Naive thymus-derived CD8-positive, alpha-beta T cell (primary cell): ENCODE measurements around the gene ZNF232. TPM values are rescaled to one million over a fixed set of nuclear protein-coding genes. Genes with fewer than 3 reads are reported as not detected.

Source experiments
- ATAC-seq, 2 donors: fragments of 150-1000 bp; cut with Tn5 transposase in 1 of 2; sonication (Bioruptor Pico), chemical (Tn5 transposase) in 1 of 2; 1 replicate in 1 of 2; 2 replicates in 1 of 2; pipeline ENCODE4 v1.10.0; 2021; ENCODE audit warnings: mild to moderate bottlenecking in 2 of 2, moderate library complexity in 2 of 2
- POLR2A ChIA-PET: fragments of 350-600 bp; sonication (Branson Sonifier 250); formaldehyde crosslinking; loops from one replicate; lab custom pipeline; 2021; ENCODE audit warnings: antibody characterized with exemption; lab: Charles Lee
- DNase-seq, 10 donors: peaks; one replicate each; pipeline versions ENCODE4 v3.0.0 to v3.0.0-alpha.2; 2020 to 2022
- H3K27ac Mint-ChIP-seq, 10 donors: one replicate each; pipeline ENCODE4 v1.8.0; 2020 to 2022; ENCODE audit warnings: mild to moderate bottlenecking in 10 of 10, mixed read lengths in 10 of 10, moderate library complexity in 4 of 10, inconsistent platforms in 1 of 10
- H3K27me3 Mint-ChIP-seq, 5 donors: one replicate each; pipeline ENCODE4 v1.8.0; 2021 to 2022; ENCODE audit warnings: mixed read lengths in 5 of 5
- H3K36me3 Mint-ChIP-seq, 3 donors: one replicate each; pipeline ENCODE4 v1.8.0; 2020 to 2022; ENCODE audit warnings: mixed read lengths in 3 of 3, mild to moderate bottlenecking in 2 of 3, inconsistent platforms in 1 of 3
- H3K4me1 Mint-ChIP-seq, 4 donors: one replicate each; pipeline ENCODE4 v1.8.0; 2021 to 2022; ENCODE audit warnings: mixed read lengths in 4 of 4
- H3K4me3 Mint-ChIP-seq, 10 donors: one replicate each; pipeline ENCODE4 v1.8.0; 2020 to 2022; ENCODE audit warnings: mild to moderate bottlenecking in 10 of 10, mixed read lengths in 10 of 10, moderate library complexity in 6 of 10, inconsistent platforms in 1 of 10
- H3K9me3 Mint-ChIP-seq, 9 donors: one replicate each; pipeline ENCODE4 v1.8.0; 2020 to 2022; ENCODE audit warnings: mixed read lengths in 9 of 9, mild to moderate bottlenecking in 3 of 9, inconsistent platforms in 1 of 9, moderate library complexity in 1 of 9
- polyA plus RNA-seq, 3 donors: library from polyadenylated mRNA; unstranded; fragments of 300-500 nt; fragmentation: Illumina TruSeq; gene quantifications; one replicate each; pipeline ENCODE4 v1.2.3, GENCODE V29; 2021
- total RNA-seq, 8 experiments: library from RNA in 2 of 8; stranded (reverse) in 2 of 8; gene quantifications; one replicate each; pipeline ENCODE4 v1.2.3 and lab custom pipeline; 2021 to 2026

Gene ZNF232
- total and polyA plus RNA-seq, 5 experiments from 2014 or later = 6.0 to 18.9 (median 10.0) TPM

GRCh38 chr17:5115673-5116651 lies 4.3 kb upstream of the ZNF232 start, which contains the start of gene USP6:
Gene USP6 (plus strand): TSS chr17:5116032. CDS start chr17:5130368, 14,336 bp downstream.
- Mint-ChIP-seq H3K36me3 (peaks cover 0 to 17% (median 7%) of the 10 kb centered on the region in 3 donors), H3K4me1 (peaks cover 9 to 18% (median 12%) of the 10 kb centered on the region in 4 donors), H3K9me3 (peaks cover 0 to 3% (median 0%) of the 10 kb centered on the region in 9 donors), H3K27ac (peak within 1 kb of the TSS in 3 of 10 donors; percentile 16 to 67 (median 65)), H3K4me3 (peak within 1 kb of the TSS in 5 of 10 donors; percentile 20 to 83 (median 49)), H3K27me3 (peaks cover 9 to 57% (median 26%) of the 10 kb centered on the region in 5 donors)
- ATAC-seq (peak in 1 of 2 donors; percentile 19), DNase-seq (peak in 1 of 10 donors; percentile 28)
- POLR2A ChIA-PET = no interaction called here

- DNase-seq (no peak), ATAC-seq (no peak)
- peak overlapping the region; percentile 71 to 95 (median 88) for H3K27ac Mint-ChIP-seq
- peaks cover 10 to 38% (median 21%) of the 10 kb centered on the region in 3 donors for H3K36me3 Mint-ChIP-seq
- peaks cover 0 to 7% (median 0%) of the 10 kb centered on the region in 9 donors for H3K9me3 Mint-ChIP-seq
- H3K4me1 Mint-ChIP-seq = peaks cover 21 to 40% (median 25%) of the 10 kb centered on the region in 4 donors
- peaks cover 0 to 16% (median 2%) of the 10 kb centered on the region in 5 donors for H3K27me3 Mint-ChIP-seq
- peak overlapping the region; percentile 83 to 93 (median 87) for H3K4me3 Mint-ChIP-seq
- POLR2A ChIA-PET = interaction anchor here (0.5 to 1.5 kb wide), 7 partner anchors 12 to 283 kb away, joined by 3 to 8 read pairs (median 3); partner anchors contain the start of gene ZNF594
Observed at GRCh38 chr17:5110816-5111215, 862 bp downstream of the ZNF232 start.

- peaks cover 0 to 3% (median 0%) of the 10 kb centered on the region in 5 donors for H3K27me3 Mint-ChIP-seq
- no peak for DNase-seq
- peaks cover 6 to 14% (median 8%) of the 10 kb centered on the region in 3 donors for H3K36me3 Mint-ChIP-seq
- POLR2A ChIA-PET = no interaction called here
- no peak overlapping the region for H3K4me3 Mint-ChIP-seq
- peak overlapping the region in 1 of 10 donors; percentile 59 for H3K27ac Mint-ChIP-seq
- H3K4me1 Mint-ChIP-seq = peaks cover 5 to 10% (median 7%) of the 10 kb centered on the region in 4 donors
- no peak for ATAC-seq
- H3K9me3 Mint-ChIP-seq = peaks cover 3 to 35% (median 6%) of the 10 kb centered on the region in 9 donors
Observed at GRCh38 chr17:5100832-5101231, 10.8 kb downstream of the ZNF232 start.

- Mint-ChIP-seq H3K36me3 (peaks cover 0 to 18% (median 11%) of the 10 kb centered on the region in 3 donors), H3K27ac (no peak overlapping the region), H3K9me3 (peaks cover 9 to 51% (median 15%) of the 10 kb centered on the region in 9 donors), H3K4me3 (no peak overlapping the region), H3K4me1 (peaks cover 5 to 10% (median 7%) of the 10 kb centered on the region in 4 donors), H3K27me3 (peaks cover 0 to 3% (median 0%) of the 10 kb centered on the region in 5 donors)
- DNase-seq (no peak), ATAC-seq (no peak)
- POLR2A ChIA-PET = interaction anchor here (0.9 kb wide), 2 partner anchors 12 to 66 kb away, joined by 3 read pairs; no protein-coding TSS in a partner anchor
Observed at GRCh38 chr17:5099271-5099670, 12.4 kb downstream of the ZNF232 start.

GRCh38 chr17:5097101-5097834 lies 14.4 kb downstream of the ZNF232 start:
- peak overlapping the region in 9 of 10 donors; percentile 37 to 91 (median 77) for H3K27ac Mint-ChIP-seq
- H3K4me3 Mint-ChIP-seq = peak overlapping the region; percentile 83 to 93 (median 90)
- H3K4me1 Mint-ChIP-seq = peaks cover 5 to 10% (median 7%) of the 10 kb centered on the region in 4 donors
- peak; percentile 95 to 96 for ATAC-seq
- H3K36me3 Mint-ChIP-seq = peaks cover 0 to 30% (median 27%) of the 10 kb centered on the region in 3 donors
- POLR2A ChIA-PET = interaction anchor here (0.6 to 1.5 kb wide), 4 partner anchors 9 to 22 kb away, joined by 3 to 6 read pairs (median 5); no protein-coding TSS in a partner anchor
- peaks cover 11 to 71% (median 24%) of the 10 kb centered on the region in 9 donors for H3K9me3 Mint-ChIP-seq
- peaks cover 0 to 3% (median 0%) of the 10 kb centered on the region in 5 donors for H3K27me3 Mint-ChIP-seq
- peak; percentile 23 to 81 (median 58) for DNase-seq

GRCh38 chr17:5096731-5097100 lies 15.0 kb downstream of the ZNF232 start:
- POLR2A ChIA-PET = interaction anchor here (0.6 to 1.5 kb wide), 4 partner anchors 10 to 21 kb away, joined by 3 to 6 read pairs (median 5); no protein-coding TSS in a partner anchor
- peaks cover 11 to 76% (median 29%) of the 10 kb centered on the region in 9 donors for H3K9me3 Mint-ChIP-seq

GRCh38 chr17:5092218-5093010 lies 19.3 kb downstream of the ZNF232 start:
- Mint-ChIP-seq H3K36me3 (peaks cover 44 to 74% (median 64%) of the 10 kb centered on the region in 3 donors), H3K27ac (no peak overlapping the region), H3K4me1 (peaks cover 3 to 10% (median 8%) of the 10 kb centered on the region in 4 donors), H3K27me3 (no peaks in the 10 kb centered on the region), H3K4me3 (no peak overlapping the region), H3K9me3 (peaks cover 14 to 99% (median 54%) of the 10 kb centered on the region in 9 donors)
- ATAC-seq (no peak), DNase-seq (no peak)
- POLR2A ChIA-PET = interaction anchor here (1.0 kb wide), 1 partner anchor 19 kb away, joined by 3 read pairs; no protein-coding TSS in a partner anchor

More at GRCh38 chr17:5096731-5097100, 15.0 kb downstream of the ZNF232 start:
- H3K4me1 Mint-ChIP-seq = peaks cover 5 to 10% (median 7%) of the 10 kb centered on the region in 4 donors
- ATAC-seq (no peak), DNase-seq (no peak)
- peaks cover 0 to 3% (median 0%) of the 10 kb centered on the region in 5 donors for H3K27me3 Mint-ChIP-seq
- H3K36me3 Mint-ChIP-seq = peaks cover 3 to 34% (median 33%) of the 10 kb centered on the region in 3 donors
- H3K27ac Mint-ChIP-seq = peak overlapping the region in 5 of 10 donors; percentile 43 to 86 (median 65)
- peak overlapping the region; percentile 83 to 93 (median 90) for H3K4me3 Mint-ChIP-seq

- no peak for ATAC-seq
- H3K9me3 Mint-ChIP-seq = peaks cover 0 to 24% (median 11%) of the 10 kb centered on the region in 9 donors
- H3K4me3 Mint-ChIP-seq = peak overlapping the region in 5 of 10 donors; percentile 11 to 78 (median 40)
- peak overlapping the region in 6 of 10 donors; percentile 21 to 90 (median 58) for H3K27ac Mint-ChIP-seq
- peaks cover 18 to 37% (median 30%) of the 10 kb centered on the region in 3 donors for H3K36me3 Mint-ChIP-seq
- H3K27me3 Mint-ChIP-seq = no peaks in the 10 kb centered on the region
- DNase-seq = no peak
- H3K4me1 Mint-ChIP-seq = peaks cover 16 to 38% (median 33%) of the 10 kb centered on the region in 4 donors
- POLR2A ChIA-PET = interaction anchor here (0.6 to 1.6 kb wide), 3 partner anchors 10 to 1672 kb away, joined by 4 to 6 read pairs (median 5); no protein-coding TSS in a partner anchor
Observed at GRCh38 chr17:5080591-5080990, 31.1 kb downstream of the ZNF232 start.

GRCh38 chr17:5078106-5079028 lies 33.3 kb downstream of the ZNF232 start, which contains the start of gene ZFP3:
Gene ZFP3 (plus strand): TSS chr17:5078467. CDS start chr17:5091505, 13,038 bp downstream.
- Mint-ChIP-seq H3K4me3 (peak within 1 kb of the TSS; percentile 92 to 99 (median 96)), H3K9me3 (peaks cover 0 to 8% (median 4%) of the 10 kb centered on the region in 9 donors), H3K27ac (peak within 1 kb of the TSS; percentile 89 to 98 (median 94)), H3K36me3 (peaks cover 6 to 18% (median 15%) of the 10 kb centered on the region in 3 donors), H3K27me3 (no peaks in the 10 kb centered on the region), H3K4me1 (peaks cover 17 to 37% (median 31%) of the 10 kb centered on the region in 4 donors)
- ATAC-seq (peak; percentile 77 to 84), DNase-seq (peak; percentile 54 to 82 (median 70))
- POLR2A ChIA-PET = interaction anchor here (0.7 to 2.4 kb wide), 11 partner anchors 15 to 1443 kb away, joined by 3 to 9 read pairs (median 4); partner anchors contain the start of genes DHX33, INCA1, KIF1C and PFN1

- Mint-ChIP-seq H3K27ac (peak overlapping the region; percentile 89 to 98 (median 94)), H3K27me3 (no peaks in the 10 kb centered on the region), H3K36me3 (peaks cover 2 to 14% (median 11%) of the 10 kb centered on the region in 3 donors), H3K9me3 (peaks cover 0 to 4% (median under 1%) of the 10 kb centered on the region in 9 donors), H3K4me1 (peaks cover 17 to 34% (median 29%) of the 10 kb centered on the region in 4 donors), H3K4me3 (peak overlapping the region; percentile 92 to 99 (median 96))
- POLR2A ChIA-PET = interaction anchor here (0.6 to 2.4 kb wide), 3 partner anchors 34 to 130 kb away, joined by 4 to 9 read pairs (median 7); partner anchors contain the start of genes PFN1 and ZNF594
- peak in 1 of 2 donors; percentile 5 for ATAC-seq
- DNase-seq = no peak
Observed at GRCh38 chr17:5077781-5078105, 33.9 kb downstream of the ZNF232 start.
